HepG2 (cell line): ENCODE measurements around the gene HSP90AA1. TPM values are rescaled to one million over a fixed set of nuclear protein-coding genes. Genes with fewer than 3 reads are reported as not detected.

Source experiments
- ATM ChIP-seq: fragments of 450-650 bp; IDR thresholded peaks from 2 replicates; pipeline ENCODE4 v1.7.1; 2017; ENCODE audit warnings: mild to moderate bottlenecking, borderline replicate concordance
- GLMP ChIP-seq: sonication (generic); formaldehyde crosslinking; IDR thresholded peaks from 2 replicates; pipeline ENCODE4 v1.9.0; 2021; ENCODE audit warnings: missing genetic modification reagents, mild to moderate bottlenecking, borderline replicate concordance
- HES4 ChIP-seq: sonication (generic); formaldehyde crosslinking; IDR thresholded peaks from 2 replicates; pipeline ENCODE4 v1.9.0; 2021; ENCODE audit warnings: mild to moderate bottlenecking, missing genetic modification reagents, borderline replicate concordance
- KDM4B ChIP-seq: sonication (generic); formaldehyde crosslinking; IDR thresholded peaks from 2 replicates; pipeline ENCODE4 v1.4.0; 2020; ENCODE audit warnings: missing genetic modification reagents
- MTA3 ChIP-seq: sonication (generic); formaldehyde crosslinking; IDR thresholded peaks from 2 replicates; pipeline ENCODE4 v1.4.0; 2020; ENCODE audit warnings: missing genetic modification reagents
- NFE2L2 ChIP-seq: fragments of 150-350 bp; IDR thresholded peaks from 2 replicates; pipeline ENCODE4 v1.6.1; 2014; ENCODE audit warnings: low read length
- NFIC ChIP-seq: IDR thresholded peaks from 2 replicates; pipeline ENCODE4 v1.6.1; 2012; ENCODE audit warnings: mild to moderate bottlenecking, low read length, inconsistent platforms
- NR2F2 ChIP-seq: IDR thresholded peaks from 2 replicates; pipeline ENCODE4 v1.6.1; 2012; ENCODE audit warnings: low read depth, inconsistent platforms, borderline replicate concordance
- SPEN ChIP-seq: sonication (generic); formaldehyde crosslinking; IDR thresholded peaks from 2 replicates; pipeline ENCODE4 v1.5.1; 2020; ENCODE audit warnings: low read depth, mild to moderate bottlenecking, missing genetic modification reagents
- TCF12 ChIP-seq, 2 experiments: fragments of 450-650 bp in 1 of 2; sonication (generic) in 1 of 2; formaldehyde crosslinking in 1 of 2; IDR thresholded peaks; 2 replicates each; pipeline versions ENCODE4 v1.6.1 to v1.8.0; 2017 to 2022; ENCODE audit warnings: antibody characterized with exemption in 1 of 2, mild to moderate bottlenecking in 1 of 2, missing genetic modification reagents in 1 of 2, moderate library complexity in 1 of 2
- TRIM22 ChIP-seq: fragments of 450-650 bp; IDR thresholded peaks from 2 replicates; pipeline ENCODE4 v1.6.1; 2017
- ZBTB1 ChIP-seq: sonication (generic); formaldehyde crosslinking; IDR thresholded peaks from 2 replicates; pipeline ENCODE4 v1.4.0; 2020; ENCODE audit warnings: missing genetic modification reagents, borderline replicate concordance
- ZNF407 ChIP-seq: sonication (generic); formaldehyde crosslinking; IDR thresholded peaks from one replicate; pipeline ENCODE4 v1.5.1; 2020; ENCODE audit warnings: mild to moderate bottlenecking, missing genetic modification reagents; ENCODE audit errors: not compliant biosample characterization
- ZNF564 ChIP-seq: sonication (generic); formaldehyde crosslinking; IDR thresholded peaks from 2 replicates; pipeline ENCODE4 v1.8.1; 2023; ENCODE audit warnings: mild to moderate bottlenecking, missing genetic modification reagents
- ZNF710 ChIP-seq: sonication (generic); formaldehyde crosslinking; IDR thresholded peaks from 2 replicates; pipeline ENCODE4 v1.5.0; 2020; ENCODE audit warnings: mild to moderate bottlenecking, missing genetic modification reagents, borderline replicate concordance
- ZNF75D ChIP-seq: sonication (generic); formaldehyde crosslinking; IDR thresholded peaks from 2 replicates; pipeline ENCODE4 v1.8.1; 2023; ENCODE audit warnings: missing genetic modification reagents, mild to moderate bottlenecking, borderline replicate concordance
- polyA plus RNA-seq, 8 experiments: library from polyadenylated mRNA; depleted of rRNA in 3 of 8; stranded (reverse) in 7 of 8; unstranded in 1 of 8; fragments of >200 nt; fragmentation: Illumina TruSeq in 4 of 8; extraction: Trizol in 4 of 8; gene quantifications; 2 replicates each; pipeline versions ENCODE4 v1.2.1 to v1.2.3, GENCODE V29; 2011 to 2016; ENCODE audit warnings: low read depth in 4 of 8, missing spikeins in 1 of 8, mixed read lengths in 1 of 8; ENCODE audit not compliant: insufficient read depth in 1 of 8
- total RNA-seq, 5 experiments: library from RNA; depleted of rRNA; stranded (reverse); fragments of >200 nt; fragmentation: Illumina TruSeq; extraction: Trizol; gene quantifications; 2 replicates each; pipeline ENCODE4 v1.2.3, GENCODE V29; 2016; ENCODE audit warnings: low read depth in 1 of 5

HSP90AA1 gene
- total and polyA plus RNA-seq, 2 of the 13 experiments (the other 11 are each of a cell fraction or from before 2014, with no cell fraction given), result 262 to 636 TPM

- no peak for TF ChIP-seq ZNF407
- no peak for TF ChIP-seq KDM4B (CRISPR knock-in tag)
- TF ChIP-seq MTA3 (CRISPR knock-in tag), result no peak
- TF ChIP-seq TCF12 (IDR thresholded peaks at IDR 0.05), result no peak
- no peak for TF ChIP-seq TCF12 (CRISPR knock-in tag; IDR thresholded peaks at IDR 0.05)
- no peak for TF ChIP-seq HES4 (CRISPR knock-in tag)
- no peak for TF ChIP-seq NFE2L2
- TF ChIP-seq NR2F2, result no peak
- TF ChIP-seq ZNF710, result no peak
- TF ChIP-seq SPEN (CRISPR knock-in tag), result no peak
- TF ChIP-seq ZNF75D (CRISPR knock-in tag), result no peak
- TF ChIP-seq ZBTB1 (CRISPR knock-in tag), result no peak
- TF ChIP-seq GLMP (CRISPR knock-in tag), result no peak
- TF ChIP-seq ATM, result no peak
- no peak for TF ChIP-seq NFIC
- no peak for TF ChIP-seq ZNF564
- TF ChIP-seq TRIM22, result no peak
Observed at GRCh38 chr14:102063109-102063807, 23.6 kb downstream of the HSP90AA1 start (continued).
